SH-SY5Y (cell line): Measurements from ENCODE around the gene TEX101.

ENCODE experiments used
- GATA2 ChIP-seq: IDR thresholded peaks from 2 replicates; pipeline ENCODE4 v1.6.1; 2011; ENCODE audit warnings: mild to moderate bottlenecking, low read depth, low read length
- GATA3 ChIP-seq: IDR thresholded peaks from 2 replicates; pipeline ENCODE4 v1.6.1; 2011; ENCODE audit warnings: low read depth, mild to moderate bottlenecking, low read length, moderate library complexity

GRCh38 chr19:43430142-43430710 lies 15.5 kb downstream of the TEX101 start:
- TF ChIP-seq GATA3 = no peak
- TF ChIP-seq GATA2 = no peak
